NCI-H187 (cell line): ENCODE results near the gene KIF26A.

Experiments used
- DNase-seq, 2 experiments: peaks; one replicate each; lab custom pipeline; 2025; lab: John Stamatoyannopoulos, UW

Gene KIF26A

DNA sequence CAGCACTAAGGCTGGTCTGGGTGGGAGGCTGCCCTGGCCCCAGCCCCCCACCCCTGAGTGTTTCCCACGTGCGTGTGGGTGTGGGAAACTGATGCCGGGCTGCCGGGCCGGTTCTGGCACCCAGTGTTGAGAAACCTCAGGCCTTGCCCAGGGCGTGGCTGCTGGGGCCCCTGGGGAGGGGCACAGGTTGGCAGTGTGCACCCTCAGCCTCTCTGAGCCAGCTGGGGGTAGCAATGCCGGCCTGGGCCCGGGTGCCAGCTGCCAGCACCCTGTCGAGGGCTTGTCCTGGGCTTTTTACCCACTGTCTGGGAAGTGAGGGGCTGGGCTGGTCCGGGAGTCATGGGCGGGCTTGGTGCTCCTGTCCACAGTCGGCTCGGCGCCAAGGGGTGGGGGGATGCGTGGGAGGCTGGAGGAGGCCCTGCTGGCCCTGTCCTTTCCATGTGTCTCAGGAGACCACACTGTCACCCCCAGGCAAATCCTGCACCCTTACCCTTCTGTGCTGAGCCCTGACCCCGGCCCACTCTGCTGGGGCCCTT, 37.2 kb upstream of the KIF26A start:
- DNase-seq = no peak

- no peak for DNase-seq
These were observed 36.6 kb upstream of the KIF26A start for GRCh38 chr14:104101651-104102281.

GRCh38 chr14:104102282-104102914, 36.0 kb upstream of the KIF26A start:
- DNase-seq = no peak

DNA sequence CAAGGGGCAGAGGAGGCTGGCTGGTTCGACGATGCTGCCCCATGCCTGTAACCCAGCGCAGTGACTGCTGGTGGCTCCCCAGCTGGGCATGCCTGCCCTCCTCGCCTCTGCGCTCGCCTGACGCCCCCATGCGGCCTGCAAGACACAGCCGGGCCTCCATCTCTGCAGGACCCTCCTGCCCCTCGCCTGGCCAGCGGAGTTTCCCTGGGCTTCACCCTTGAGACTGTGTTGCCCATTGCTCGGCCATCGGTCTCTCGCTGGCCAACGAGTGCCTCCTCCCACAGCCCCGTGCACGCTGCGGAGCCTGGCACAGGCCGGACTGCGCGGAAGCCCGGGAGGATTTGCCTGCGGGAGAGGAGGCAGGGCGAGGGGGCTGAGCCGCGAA, 35.3 kb upstream of the KIF26A start:
- DNase-seq = no peak

DNA sequence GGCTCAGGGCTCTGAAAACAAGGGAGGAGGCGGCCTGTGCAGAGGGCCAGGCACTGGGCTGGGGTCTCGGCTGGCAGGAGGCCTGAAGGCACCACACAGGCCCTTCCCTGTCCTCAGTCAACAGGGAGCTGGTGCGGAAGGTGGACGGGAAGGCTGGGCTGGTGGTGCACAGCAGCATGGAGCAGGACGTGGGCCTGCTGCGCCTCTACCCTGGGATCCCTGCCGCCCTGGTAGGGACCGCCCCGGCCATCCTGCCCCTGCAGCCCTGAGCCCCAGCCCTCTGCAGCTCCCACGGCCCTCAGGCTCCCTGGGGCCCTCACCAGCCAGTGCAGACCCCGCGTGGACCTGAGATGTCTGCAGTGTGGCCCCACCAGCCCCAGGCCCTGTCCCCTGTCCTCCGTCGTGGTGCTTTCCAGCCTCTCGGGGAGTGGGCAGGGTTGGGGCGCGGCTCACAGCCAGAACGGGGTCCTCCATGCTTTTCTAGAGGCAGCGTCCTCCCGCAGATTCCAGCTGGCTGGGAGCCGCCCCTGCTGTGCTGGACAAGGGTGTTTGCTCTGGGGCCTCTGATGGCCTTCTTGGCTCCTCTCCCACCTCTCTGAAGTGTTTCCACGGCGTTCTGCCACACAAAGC, 34.8 kb upstream of the KIF26A start:
- DNase-seq = no peak

GRCh38 chr14:104104076-104104901, 34.1 kb upstream of the KIF26A start:
- DNase-seq = no peak

- no peak for DNase-seq
These were observed 33.1 kb upstream of the KIF26A start for GRCh38 chr14:104105071-104105821.

- DNase-seq = no peak
These were observed 32.4 kb upstream of the KIF26A start for GRCh38 chr14:104105822-104106470.

- no peak for DNase-seq
These were observed 31.9 kb upstream of the KIF26A start for GRCh38 chr14:104106471-104106991.

GRCh38 chr14:104107101-104107581, 31.2 kb upstream of the KIF26A start:
- DNase-seq = no peak

DNA sequence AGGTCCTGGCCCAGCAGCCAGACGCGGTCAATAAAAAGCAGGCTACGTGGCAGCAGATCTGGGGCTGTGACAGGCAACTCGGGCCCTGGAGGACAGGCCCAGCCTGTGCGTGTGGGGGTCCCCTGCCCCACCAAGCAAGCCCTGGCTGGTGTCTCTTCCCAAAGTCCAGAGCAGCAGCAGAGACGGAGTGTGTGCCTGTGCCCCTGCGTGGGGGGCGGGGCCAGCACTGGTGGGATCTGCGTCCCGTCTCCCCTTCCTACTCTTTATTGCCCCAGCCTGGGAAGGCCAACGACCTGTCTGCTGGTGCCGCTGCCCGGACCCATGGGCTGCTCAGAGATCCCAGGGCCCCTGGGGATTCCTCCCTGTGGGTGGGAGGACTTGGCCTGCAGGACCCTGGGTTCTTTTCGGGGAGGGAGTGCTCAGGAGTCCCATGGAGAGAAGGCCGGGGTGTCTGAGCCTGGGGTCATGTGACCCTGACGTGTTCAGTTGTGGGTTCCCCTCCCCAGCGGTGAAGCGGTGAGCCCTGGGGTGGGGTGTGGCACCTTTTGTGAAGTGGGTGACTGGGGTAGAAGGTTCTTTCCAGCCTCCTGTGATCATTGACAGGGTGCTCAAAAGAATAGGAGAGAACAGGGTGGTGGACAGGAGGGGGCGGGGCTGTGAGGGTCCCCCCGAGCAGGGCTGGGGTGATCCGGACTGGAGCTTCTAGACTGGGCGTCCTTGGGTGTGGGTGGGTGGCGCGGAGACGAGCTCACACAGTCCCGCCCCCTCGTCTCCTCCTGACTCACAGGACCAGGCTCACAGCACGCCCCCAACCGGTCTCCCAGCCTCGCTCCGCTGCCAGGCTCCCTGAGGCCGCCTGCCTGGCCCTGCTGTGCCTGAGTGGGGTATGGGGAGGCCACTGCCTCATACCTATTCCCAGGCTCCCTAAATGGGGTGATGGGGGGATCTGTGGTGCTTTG, 30.5 kb upstream of the KIF26A start:
- no peak for DNase-seq

DNA sequence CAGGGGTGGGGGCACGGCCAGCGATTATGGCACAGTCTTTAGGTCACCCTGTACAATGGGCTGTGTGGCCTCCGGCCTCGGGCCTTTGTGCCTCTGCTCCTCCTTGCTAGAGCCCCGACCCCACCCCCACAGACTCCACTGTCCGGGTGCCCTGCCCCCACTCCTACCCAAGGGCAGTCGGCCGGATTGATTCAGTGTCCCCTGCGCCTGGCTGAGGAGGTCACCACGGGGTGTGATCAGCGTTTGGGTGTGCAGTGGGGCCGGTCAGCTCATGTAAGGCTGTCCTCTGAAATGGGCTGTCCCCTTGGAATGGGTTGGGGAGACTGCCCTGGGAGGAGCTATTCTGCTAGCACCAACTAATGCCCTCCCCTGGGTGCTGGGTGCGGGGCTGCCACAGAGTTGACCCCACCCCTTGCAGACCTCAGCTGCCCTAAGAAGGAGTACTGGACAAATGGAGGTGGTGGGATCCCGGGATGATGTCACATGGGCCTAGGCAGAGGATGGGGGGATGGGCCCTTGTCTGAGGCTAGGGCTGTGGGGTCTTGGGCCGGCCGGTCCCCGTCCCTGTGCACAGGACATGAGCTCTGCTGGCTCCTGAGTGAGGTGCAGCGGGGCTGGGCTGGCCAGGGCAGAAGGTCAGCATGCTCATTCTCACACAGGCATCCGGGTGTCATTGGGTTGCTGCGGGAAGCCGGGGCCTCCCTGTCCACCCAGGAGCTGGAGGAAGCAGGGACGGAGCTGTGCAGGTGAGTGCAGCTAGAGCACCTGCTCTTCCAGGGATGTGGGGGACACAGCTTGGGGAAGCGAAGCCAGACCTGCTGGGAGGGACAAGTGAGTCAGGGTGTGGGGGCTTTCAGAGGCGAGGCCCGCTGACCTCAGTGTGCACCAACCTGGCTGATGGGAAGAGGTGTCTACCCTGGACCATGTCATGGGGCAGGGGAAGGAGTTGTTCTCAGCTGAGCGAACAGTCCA, 29.5 kb upstream of the KIF26A start:
- no peak for DNase-seq

DNA sequence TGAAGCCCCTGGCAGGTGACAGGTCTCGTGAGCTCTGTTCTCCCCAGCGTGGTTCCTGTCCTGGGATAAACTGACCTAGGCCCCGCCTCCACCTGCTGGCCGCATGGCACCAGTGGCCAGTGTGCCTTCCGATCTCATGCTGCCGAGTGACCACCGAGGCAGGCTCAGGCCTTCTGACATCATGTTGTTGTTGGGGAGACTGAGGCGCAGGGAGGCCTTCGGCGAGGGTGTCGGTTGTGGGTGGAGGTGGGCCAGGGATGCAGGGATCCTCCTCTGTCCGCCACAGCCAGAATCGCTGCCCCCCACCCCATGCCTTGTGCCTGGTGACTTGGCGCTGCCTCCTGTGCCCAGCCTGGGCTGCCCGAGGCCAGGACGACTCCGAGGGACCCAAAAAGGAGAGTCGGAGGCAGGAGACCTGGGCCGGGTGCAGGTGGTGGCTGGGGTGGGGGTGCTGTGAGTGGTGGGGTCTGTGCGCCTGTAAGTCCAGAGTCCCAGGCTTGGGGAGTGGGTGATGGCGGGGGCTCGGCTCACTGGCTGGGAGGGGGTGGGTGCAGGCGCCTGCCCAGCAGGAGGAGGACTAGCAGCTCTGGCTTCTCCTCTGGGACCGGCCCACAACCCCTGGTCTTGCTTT, 28.5 kb upstream of the KIF26A start:
- DNase-seq = no peak

- DNase-seq = no peak
These were observed 27.7 kb upstream of the KIF26A start for GRCh38 chr14:104110491-104111209.

GRCh38 chr14:104111301-104112112, 26.9 kb upstream of the KIF26A start:
- no peak for DNase-seq

DNA sequence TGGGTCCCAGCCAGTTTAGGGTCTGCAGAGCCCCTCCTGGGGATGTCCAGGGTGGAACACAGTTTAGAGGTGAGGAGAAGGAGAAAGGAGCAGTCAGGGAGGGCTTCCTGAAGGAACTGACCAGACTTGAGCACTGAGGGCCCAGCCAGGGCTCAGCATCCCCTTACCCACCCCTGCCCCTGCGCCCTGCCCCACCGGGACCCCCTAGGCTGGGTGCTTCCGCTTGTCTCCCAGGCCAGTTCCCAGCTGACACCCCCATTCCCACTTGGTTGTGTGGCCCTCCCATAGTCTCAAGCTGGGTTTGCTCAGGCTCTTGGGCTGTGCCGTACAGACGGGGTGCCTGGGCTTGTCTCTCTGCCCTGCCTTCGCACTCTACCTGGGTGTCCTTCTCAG, 26.3 kb upstream of the KIF26A start:
- DNase-seq = no peak
